IMR-90 (cell line): ENCODE results near the gene THSD8. TPM values are rescaled to one million over a fixed set of nuclear protein-coding genes. Genes with fewer than 3 reads are reported as not detected.

ENCODE experiments used
- ATAC-seq: fragments of 200-7000 bp; cut with Tn5 transposase; 2 replicates; pipeline ENCODE4 v1.9.1; 2020; ENCODE audit warnings: low read depth, mild to moderate bottlenecking, moderate library complexity
- BruUV-seq: library from RNA; stranded (reverse); fragments of 400-500 nt; replicated peaks from 2 replicates; lab custom pipeline; 2021; lab: Mats Ljungman, UMichigan
- CTCF ChIA-PET: fragments of 300-600 bp; formaldehyde crosslinking; extraction: SDS; loops from one replicate; lab custom pipeline; 2021; ENCODE audit warnings: antibody characterized with exemption; lab: Yijun Ruan, JAX
- POLR2A ChIA-PET: fragments of 300-600 bp; sonication (Branson Sonifier 250); formaldehyde crosslinking; loops from one replicate; lab custom pipeline; 2022; ENCODE audit warnings: antibody characterized with exemption; ENCODE audit not compliant: unreplicated experiment; lab: Charles Lee
- DNase-seq: peaks from one replicate; pipeline ENCODE4 v3.0.0; 2013
- H2AFZ ChIP-seq: replicated peaks from 2 replicates; pipeline ENCODE3; 2013; ENCODE audit warnings: low read length, mild to moderate bottlenecking; ENCODE audit not compliant: poor library complexity
- H2AK5ac ChIP-seq: 2 replicates; pipeline ENCODE4 v1.6.1; 2013; ENCODE audit warnings: low read depth, low read length, inconsistent platforms
- H2AK9ac ChIP-seq: replicated peaks from 2 replicates; pipeline ENCODE3; 2013; ENCODE audit warnings: mild to moderate bottlenecking, low read depth, low read length, moderate library complexity; ENCODE audit not compliant: poor library complexity
- H2BK120ac ChIP-seq: 2 replicates; pipeline ENCODE4 v1.6.1; 2013; ENCODE audit warnings: low read depth, low read length, inconsistent platforms
- H2BK15ac ChIP-seq: 3 replicates; pipeline ENCODE4 v1.6.1; 2013; ENCODE audit warnings: low read depth, low read length, inconsistent platforms
- H2BK20ac ChIP-seq: 2 replicates; pipeline ENCODE4 v1.6.1; 2013; ENCODE audit warnings: low read depth, mild to moderate bottlenecking, inconsistent platforms, low read length, moderate library complexity
- H2BK5ac ChIP-seq: 2 replicates; pipeline ENCODE4 v1.6.1; 2013; ENCODE audit warnings: mild to moderate bottlenecking, low read depth, low read length, inconsistent platforms; ENCODE audit not compliant: poor library complexity, severe bottlenecking
- H3K14ac ChIP-seq: replicated peaks from 2 replicates; pipeline ENCODE4 v1.6.1; 2013; ENCODE audit warnings: low read depth, low read length, inconsistent platforms
- H3K18ac ChIP-seq: 2 replicates; pipeline ENCODE4 v1.6.1; 2013; ENCODE audit warnings: low read depth, low read length, control low read depth
- H3K23ac ChIP-seq: 2 replicates; pipeline ENCODE4 v1.6.1; 2013; ENCODE audit warnings: low read depth, low read length, inconsistent platforms
- H3K27ac ChIP-seq: 2 replicates; pipeline ENCODE4 v1.5.1; 2013; ENCODE audit warnings: mild to moderate bottlenecking, control low read depth, low read length; ENCODE audit not compliant: insufficient read depth
- H3K27me3 ChIP-seq: 2 replicates; pipeline ENCODE4 v1.6.1; 2013; ENCODE audit warnings: low read length; ENCODE audit not compliant: control insufficient read depth, insufficient read depth
- H3K36me3 ChIP-seq: 2 replicates; pipeline ENCODE4 v1.6.1; 2013; ENCODE audit warnings: low read length, mixed read lengths; ENCODE audit not compliant: control insufficient read depth, insufficient read depth
- H3K4ac ChIP-seq: 2 replicates; pipeline ENCODE4 v1.6.1; 2013; ENCODE audit warnings: low read depth, low read length, inconsistent platforms
- H3K4me1 ChIP-seq: 2 replicates; pipeline ENCODE4 v1.6.1; 2013; ENCODE audit warnings: low read length, mixed read lengths; ENCODE audit not compliant: control insufficient read depth, insufficient read depth
- H3K4me2 ChIP-seq: 2 replicates; pipeline ENCODE4 v1.6.1; 2013; ENCODE audit warnings: low read depth, mild to moderate bottlenecking, control low read depth, low read length, moderate library complexity
- H3K4me3 ChIP-seq: 2 replicates; pipeline ENCODE4 v1.5.1; 2013; ENCODE audit warnings: low read depth, mild to moderate bottlenecking, control low read depth, low read length, moderate library complexity; ENCODE audit not compliant: insufficient read depth
- H3K56ac ChIP-seq: 2 replicates; pipeline ENCODE4 v1.6.1; 2013; ENCODE audit warnings: low read length, inconsistent platforms; ENCODE audit not compliant: insufficient read depth; ENCODE audit errors: extremely low read depth
- H3K79me1 ChIP-seq, 2 experiments: 2 replicates each; pipeline ENCODE4 v1.6.1; 2013; ENCODE audit warnings: low read length in 2 of 2, inconsistent platforms in 1 of 2, low read depth in 1 of 2
- H3K9ac ChIP-seq: 2 replicates; pipeline ENCODE4 v1.6.1; 2013; ENCODE audit warnings: low read depth, low read length, control low read depth
- H3K9me1 ChIP-seq: 2 replicates; pipeline ENCODE4 v1.6.1; 2013; ENCODE audit warnings: low read length, inconsistent platforms; ENCODE audit not compliant: insufficient read depth
- H3K9me3 ChIP-seq: 2 replicates; pipeline ENCODE4 v1.6.1; 2013; ENCODE audit warnings: low read length; ENCODE audit not compliant: control insufficient read depth, insufficient read depth
- H4K20me1 ChIP-seq: 2 replicates; pipeline ENCODE4 v1.6.1; 2013; ENCODE audit warnings: low read length, inconsistent platforms; ENCODE audit not compliant: insufficient read depth
- H4K5ac ChIP-seq: 2 replicates; pipeline ENCODE4 v1.6.1; 2013; ENCODE audit warnings: mild to moderate bottlenecking, low read depth, low read length, control low read depth
- H4K8ac ChIP-seq, 2 experiments: 2 replicates each; pipeline ENCODE4 v1.6.1; 2013; ENCODE audit warnings: low read depth in 2 of 2, low read length in 2 of 2, control low read depth in 1 of 2, inconsistent platforms in 1 of 2
- H4K91ac ChIP-seq: 2 replicates; pipeline ENCODE4 v1.6.1; 2013; ENCODE audit warnings: low read depth, low read length, inconsistent platforms; ENCODE audit not compliant: insufficient read depth
- CEBPB ChIP-seq: IDR thresholded peaks from 2 replicates; pipeline ENCODE4 v1.6.1; 2012; ENCODE audit warnings: low read depth, low read length, improper control_type of control experiment
- FOS ChIP-seq: fragments of 150-350 bp; IDR thresholded peaks from 2 replicates; pipeline ENCODE4 v1.6.1; 2016; ENCODE audit warnings: low read depth, low read length
- MAFK ChIP-seq: IDR thresholded peaks from 2 replicates; pipeline ENCODE4 v1.6.1; 2012; ENCODE audit warnings: low read depth, low read length, improper control_type of control experiment
- MAZ ChIP-seq: IDR thresholded peaks from 2 replicates; pipeline ENCODE4 v1.6.1; 2012; ENCODE audit warnings: low read depth, mild to moderate bottlenecking, low read length, improper control_type of control experiment, moderate library complexity, borderline replicate concordance
- NFE2L2 ChIP-seq: fragments of 150-350 bp; IDR thresholded peaks from 2 replicates; pipeline ENCODE4 v1.6.1; 2016; ENCODE audit warnings: low read depth, mild to moderate bottlenecking, low read length
- POLR2A ChIP-seq: IDR thresholded peaks from 2 replicates; pipeline ENCODE4 v1.6.1; 2012; ENCODE audit warnings: mild to moderate bottlenecking, low read depth, low read length
- RAD21 ChIP-seq: IDR thresholded peaks from 2 replicates; pipeline ENCODE4 v1.6.1; 2012; ENCODE audit warnings: low read length, improper control_type of control experiment
- RCOR1 ChIP-seq: IDR thresholded peaks from 2 replicates; pipeline ENCODE4 v1.6.1; 2012; ENCODE audit warnings: mild to moderate bottlenecking, low read length, improper control_type of control experiment; ENCODE audit not compliant: insufficient replicate concordance
- RFX5 ChIP-seq: IDR thresholded peaks from 2 replicates; pipeline ENCODE4 v1.8.0; 2012; ENCODE audit warnings: low read depth, mild to moderate bottlenecking, low read length, moderate library complexity
- SMC3 ChIP-seq: fragments of 150-350 bp; IDR thresholded peaks from 2 replicates; pipeline ENCODE4 v1.6.1; 2016; ENCODE audit warnings: low read depth, mild to moderate bottlenecking, antibody characterized with exemption, low read length, moderate library complexity
- WGBS, 2 experiments: methylation state at CpG; one replicate each; pipeline versions ENCODE4 v1.1.5 to v1.1.7; 2013; ENCODE audit warnings: missing lambda C conversion rate in 2 of 2; ENCODE audit not compliant: insufficient read length in 1 of 2; ENCODE audit errors: extremely low coverage in 2 of 2; 5-methylcytosine and 5-hydroxymethylcytosine counted together
- dilution Hi-C: fragments of 300-500 bp; cut with HindIII; formaldehyde crosslinking; loops from one replicate; pipeline ENCODE4 v1.14.3; 2018; ENCODE audit warnings: low sequenced_read_pairs; ENCODE audit not compliant: unreplicated experiment
- in situ Hi-C: fragments of 300-500 bp; cut with MboI; formaldehyde crosslinking; loops from 3 replicates; pipeline ENCODE4 v1.14.3; 2019; ENCODE audit warnings: low sequenced_read_pairs, inconsistent platforms, mixed read lengths
- intact Hi-C: fragments of 100-400 bp; cut with micrococcal nuclease; formaldehyde crosslinking; loops from 2 replicates; pipeline ENCODE4 v1.10.0; 2022
- polyA plus RNA-seq, 3 experiments: library from polyadenylated mRNA; depleted of rRNA; stranded (reverse); fragments of >200 nt; gene quantifications; 2 replicates each; pipeline ENCODE4 v1.2.3, GENCODE V29; 2012; ENCODE audit warnings: low replicate concordance in 1 of 3
- total RNA-seq: library from RNA; depleted of rRNA; stranded (reverse); fragments of >200 nt; gene quantifications from 2 replicates; pipeline ENCODE4 v1.2.3, GENCODE V29; 2012
- TF ChIP-seq, protein P1 (sequence below): conservative IDR thresholded peaks from 2 replicates; pipeline ENCODE4 v1.5.1; 2012; ENCODE audit warnings: mild to moderate bottlenecking, low read depth, low read length, improper control_type of control experiment
- TF ChIP-seq, protein P2 (sequence below): fragments of 150-350 bp; IDR thresholded peaks from 2 replicates; pipeline ENCODE4 v1.6.1; 2017; ENCODE audit warnings: mild to moderate bottlenecking, antibody characterized with exemption, low read length, low read depth
- TF ChIP-seq, protein P3 (sequence below): fragments of 150-350 bp; IDR thresholded peaks from 2 replicates; pipeline ENCODE4 v1.6.1; 2016; ENCODE audit warnings: low read depth, mild to moderate bottlenecking, low read length, moderate library complexity, borderline replicate concordance

Gene THSD8
- total and polyA plus RNA-seq, 2 of the 4 experiments (the other 2 are of a cell fraction) = 0.68 TPM; not detected in 1

DNA sequence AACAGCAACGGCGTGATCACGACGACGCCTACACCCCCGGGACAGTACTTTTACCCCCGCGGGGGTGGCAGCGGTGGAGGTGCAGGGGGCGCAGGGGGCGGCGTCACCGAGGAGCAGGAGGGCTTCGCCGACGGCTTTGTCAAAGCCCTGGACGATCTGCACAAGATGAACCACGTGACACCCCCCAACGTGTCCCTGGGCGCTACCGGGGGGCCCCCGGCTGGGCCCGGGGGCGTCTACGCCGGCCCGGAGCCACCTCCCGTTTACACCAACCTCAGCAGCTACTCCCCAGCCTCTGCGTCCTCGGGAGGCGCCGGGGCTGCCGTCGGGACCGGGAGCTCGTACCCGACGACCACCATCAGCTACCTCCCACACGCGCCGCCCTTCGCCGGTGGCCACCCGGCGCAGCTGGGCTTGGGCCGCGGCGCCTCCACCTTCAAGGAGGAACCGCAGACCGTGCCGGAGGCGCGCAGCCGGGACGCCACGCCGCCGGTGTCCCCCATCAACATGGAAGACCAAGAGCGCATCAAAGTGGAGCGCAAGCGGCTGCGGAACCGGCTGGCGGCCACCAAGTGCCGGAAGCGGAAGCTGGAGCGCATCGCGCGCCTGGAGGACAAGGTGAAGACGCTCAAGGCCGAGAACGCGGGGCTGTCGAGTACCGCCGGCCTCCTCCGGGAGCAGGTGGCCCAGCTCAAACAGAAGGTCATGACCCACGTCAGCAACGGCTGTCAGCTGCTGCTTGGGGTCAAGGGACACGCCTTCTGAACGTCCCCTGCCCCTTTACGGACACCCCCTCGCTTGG lies 9.6 kb upstream of the THSD8 start:
- H2AK5ac ChIP-seq = peak overlapping the region; percentile 72
- peak overlapping the region; percentile 62; the same call in 1 of the 2 replicates for H4K5ac ChIP-seq
- peak overlapping the region; percentile 55 for H3K56ac ChIP-seq
- POLR2A ChIA-PET = interaction anchor here (0.6 to 2.4 kb wide), 7 partner anchors 9 to 358 kb away, joined by 3 to 11 read pairs (median 5); partner anchors contain the start of genes IER2 and STX10
- CTCF ChIA-PET = interaction anchor here (1.1 to 3.0 kb wide), 5 partner anchors 15 to 35 kb away, joined by 3 to 14 read pairs (median 8); no protein-coding TSS in a partner anchor
- H2AFZ ChIP-seq = peak overlapping the region; percentile 81
- no peak overlapping the region for H2BK20ac ChIP-seq
- dilution Hi-C loops (no loop called here), intact Hi-C loops (no loop called here), in situ Hi-C loops (loop anchor here (25.0 kb wide), 1 partner anchor 1045 kb away; no protein-coding TSS in a partner anchor)
- 0% methylated on average over 55 of the region's 84 CpGs; no CpG with 5 or more reads in 1 of the 2 experiments for WGBS, 2 experiments
- no TSS peak for BruUV-seq
- peaks cover 20% of the 10 kb centered on the region for H4K20me1 ChIP-seq
- H2BK120ac ChIP-seq = peak overlapping the region; percentile 17; the same call in 1 of the 2 replicates
- H2BK5ac ChIP-seq = peak overlapping the region; percentile 92
- peak overlapping the region; percentile 97 for H3K4me3 ChIP-seq
- H3K18ac ChIP-seq = peak overlapping the region; percentile 64; the same call in 1 of the 2 replicates
- H3K9me1 ChIP-seq = no peaks in the 10 kb centered on the region; the same call in none of the 2 replicates
- peak overlapping the region; percentile 85 for H3K27ac ChIP-seq
- H3K4ac ChIP-seq = peak overlapping the region; percentile 83
- no peaks in the 10 kb centered on the region for H3K36me3 ChIP-seq
- H3K23ac ChIP-seq = peak overlapping the region; percentile 69
- peak overlapping the region; percentile 80 for H3K9ac ChIP-seq
- ATAC-seq (no peak), DNase-seq (peak; percentile 55)
- H3K4me2 ChIP-seq = peak overlapping the region; percentile 88
- H3K9me3 ChIP-seq = no peaks in the 10 kb centered on the region
- peak overlapping the region; percentile 64; the same call in 1 of the 2 replicates for H4K91ac ChIP-seq
- peak overlapping the region; percentile 97 for H2AK9ac ChIP-seq
- H3K79me1 ChIP-seq = peaks cover 0 to 39% of the 10 kb centered on the region in 2 experiments; a peak in 2 of 4 replicates
- peaks cover 19% of the 10 kb centered on the region for H3K4me1 ChIP-seq
- H4K8ac ChIP-seq = peak overlapping the region; percentile 10 to 88; a peak in 2 of 4 replicates
- H2BK15ac ChIP-seq = no peak overlapping the region
- H3K27me3 ChIP-seq = no peaks in the 10 kb centered on the region
- H3K14ac ChIP-seq = peak overlapping the region; percentile 95
- TF ChIP-seq NFE2L2 (no peak; the same call in 1 of the 2 replicates), MAFK (no peak), POLR2A (no peak), RFX5 (no peak), SMC3 (no peak), CEBPB (no peak), RAD21 (no peak; the same call in 1 of the 2 replicates), MAZ (peak; percentile 60; the same call in 1 of the 2 replicates), RCOR1 (no peak), FOS (no peak)
- TF ChIP-seq, protein P1, sequence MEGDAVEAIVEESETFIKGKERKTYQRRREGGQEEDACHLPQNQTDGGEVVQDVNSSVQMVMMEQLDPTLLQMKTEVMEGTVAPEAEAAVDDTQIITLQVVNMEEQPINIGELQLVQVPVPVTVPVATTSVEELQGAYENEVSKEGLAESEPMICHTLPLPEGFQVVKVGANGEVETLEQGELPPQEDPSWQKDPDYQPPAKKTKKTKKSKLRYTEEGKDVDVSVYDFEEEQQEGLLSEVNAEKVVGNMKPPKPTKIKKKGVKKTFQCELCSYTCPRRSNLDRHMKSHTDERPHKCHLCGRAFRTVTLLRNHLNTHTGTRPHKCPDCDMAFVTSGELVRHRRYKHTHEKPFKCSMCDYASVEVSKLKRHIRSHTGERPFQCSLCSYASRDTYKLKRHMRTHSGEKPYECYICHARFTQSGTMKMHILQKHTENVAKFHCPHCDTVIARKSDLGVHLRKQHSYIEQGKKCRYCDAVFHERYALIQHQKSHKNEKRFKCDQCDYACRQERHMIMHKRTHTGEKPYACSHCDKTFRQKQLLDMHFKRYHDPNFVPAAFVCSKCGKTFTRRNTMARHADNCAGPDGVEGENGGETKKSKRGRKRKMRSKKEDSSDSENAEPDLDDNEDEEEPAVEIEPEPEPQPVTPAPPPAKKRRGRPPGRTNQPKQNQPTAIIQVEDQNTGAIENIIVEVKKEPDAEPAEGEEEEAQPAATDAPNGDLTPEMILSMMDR = no peak
- TF ChIP-seq, protein P2, sequence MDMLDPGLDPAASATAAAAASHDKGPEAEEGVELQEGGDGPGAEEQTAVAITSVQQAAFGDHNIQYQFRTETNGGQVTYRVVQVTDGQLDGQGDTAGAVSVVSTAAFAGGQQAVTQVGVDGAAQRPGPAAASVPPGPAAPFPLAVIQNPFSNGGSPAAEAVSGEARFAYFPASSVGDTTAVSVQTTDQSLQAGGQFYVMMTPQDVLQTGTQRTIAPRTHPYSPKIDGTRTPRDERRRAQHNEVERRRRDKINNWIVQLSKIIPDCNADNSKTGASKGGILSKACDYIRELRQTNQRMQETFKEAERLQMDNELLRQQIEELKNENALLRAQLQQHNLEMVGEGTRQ = peak; percentile 54
- TF ChIP-seq, protein P3, sequence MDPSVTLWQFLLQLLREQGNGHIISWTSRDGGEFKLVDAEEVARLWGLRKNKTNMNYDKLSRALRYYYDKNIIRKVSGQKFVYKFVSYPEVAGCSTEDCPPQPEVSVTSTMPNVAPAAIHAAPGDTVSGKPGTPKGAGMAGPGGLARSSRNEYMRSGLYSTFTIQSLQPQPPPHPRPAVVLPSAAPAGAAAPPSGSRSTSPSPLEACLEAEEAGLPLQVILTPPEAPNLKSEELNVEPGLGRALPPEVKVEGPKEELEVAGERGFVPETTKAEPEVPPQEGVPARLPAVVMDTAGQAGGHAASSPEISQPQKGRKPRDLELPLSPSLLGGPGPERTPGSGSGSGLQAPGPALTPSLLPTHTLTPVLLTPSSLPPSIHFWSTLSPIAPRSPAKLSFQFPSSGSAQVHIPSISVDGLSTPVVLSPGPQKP = no peak
